ENCODE results near the gene MYG1. TPM values are rescaled to one million over a fixed set of nuclear protein-coding genes. Genes with fewer than 3 reads are reported as not detected.
"Not testable (repeated sequence)": the region's sequence is repeated elsewhere in the genome, so short reads cannot be mapped to it uniquely, and the experiment has no call there.

Gene MYG1
- polyA plus RNA-seq, 1 of the 3 experiments (the other 2 are of a cell fraction): 101 TPM

DNA sequence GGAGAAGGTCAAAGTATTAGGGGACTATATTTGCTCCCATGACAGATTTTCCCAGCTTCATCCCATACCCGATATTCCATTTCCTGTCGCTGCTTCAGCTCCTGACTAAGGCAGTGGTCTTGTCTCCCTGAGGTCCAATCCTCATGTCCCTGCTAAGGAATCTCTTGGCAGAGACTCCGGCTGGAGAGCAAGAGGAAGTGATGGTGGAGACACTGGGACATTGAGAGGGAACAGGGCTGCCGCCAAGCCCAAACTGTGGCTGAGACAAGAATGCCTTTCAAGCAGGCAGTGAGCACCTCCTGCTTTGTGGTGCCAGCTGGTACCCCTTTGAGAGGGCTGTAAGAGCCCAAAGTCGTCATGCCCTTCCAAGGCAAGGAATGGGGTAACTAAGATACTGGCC, 31.2 kb downstream of the MYG1 start:
- CTCF ChIA-PET: interaction anchor here (1.9 to 13.6 kb wide), 4 partner anchors 9 to 92 kb away, joined by 12 to 294 read pairs (median 56); partner anchors contain the start of genes AAAS and AMHR2
- no peaks in the 10 kb centered on the region for H3K9me2 ChIP-seq
- no peaks in the 10 kb centered on the region; the same call in 1 of the 2 replicates for H3K27me3 ChIP-seq (ENCODE audit: insufficient read depth)
- POLR2A ChIA-PET: interaction anchor here (1.2 kb wide), 1 partner anchor 14 kb away, joined by 3 read pairs; no protein-coding TSS in a partner anchor
- H3K9ac ChIP-seq: no peak overlapping the region
- no peaks in the 10 kb centered on the region for H3K9me3 ChIP-seq
- H3K36me3 ChIP-seq (replicated peaks in 1 of 2; ENCODE audit: control insufficient read depth in 1 of 2, insufficient read depth in 2 of 2, low read length in 1 of 2): no peaks in the 10 kb centered on the region
- no peak for TF ChIP-seq YY1 (IDR thresholded peaks at IDR 0.05; ENCODE audit: low read depth)
- TF ChIP-seq MXI1 (IDR thresholded peaks at IDR 0.05; ENCODE audit: low read depth, low read length): no peak
- TF ChIP-seq CTCF (IDR thresholded peaks at IDR 0.05): no peak
- TF ChIP-seq, protein P1, sequence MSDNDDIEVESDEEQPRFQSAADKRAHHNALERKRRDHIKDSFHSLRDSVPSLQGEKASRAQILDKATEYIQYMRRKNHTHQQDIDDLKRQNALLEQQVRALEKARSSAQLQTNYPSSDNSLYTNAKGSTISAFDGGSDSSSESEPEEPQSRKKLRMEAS (IDR thresholded peaks at IDR 0.05; ENCODE audit: low read depth): no peak
- TF ChIP-seq SIN3A (IDR thresholded peaks at IDR 0.05; ENCODE audit: borderline replicate concordance, low read depth, low read length): no peak
- H2AFZ ChIP-seq (ENCODE audit: low read depth): no peak overlapping the region
- 79% methylated on average over 5 of the region's 5 CpGs for WGBS (ENCODE audit: low lambda C conversion rate)
- H3K4me2 ChIP-seq: no peak overlapping the region
- H4K20me1 ChIP-seq (ENCODE audit: insufficient read depth): no peaks in the 10 kb centered on the region
- peaks cover 0 to 3% of the 10 kb centered on the region in 2 experiments; a peak in 1 of 4 replicates for H3K4me1 ChIP-seq (ENCODE audit: control insufficient read depth in 1 of 2, insufficient read depth in 2 of 2, low read depth in 1 of 2, low read length in 1 of 2)
- peaks cover 6% of the 10 kb centered on the region for H3F3A ChIP-seq (replicated peaks; ENCODE audit: insufficient read depth)
- no peak overlapping the region for H3K27ac ChIP-seq (ENCODE audit: low read depth in 2 of 2, low read length in 1 of 2)
- H3K79me2 ChIP-seq (ENCODE audit: insufficient read depth): no peaks in the 10 kb centered on the region
- no peak for DNase-seq
- no peak overlapping the region for H3K4me3 ChIP-seq (ENCODE audit: low read depth in 2 of 2, low read length in 1 of 2)

DNA sequence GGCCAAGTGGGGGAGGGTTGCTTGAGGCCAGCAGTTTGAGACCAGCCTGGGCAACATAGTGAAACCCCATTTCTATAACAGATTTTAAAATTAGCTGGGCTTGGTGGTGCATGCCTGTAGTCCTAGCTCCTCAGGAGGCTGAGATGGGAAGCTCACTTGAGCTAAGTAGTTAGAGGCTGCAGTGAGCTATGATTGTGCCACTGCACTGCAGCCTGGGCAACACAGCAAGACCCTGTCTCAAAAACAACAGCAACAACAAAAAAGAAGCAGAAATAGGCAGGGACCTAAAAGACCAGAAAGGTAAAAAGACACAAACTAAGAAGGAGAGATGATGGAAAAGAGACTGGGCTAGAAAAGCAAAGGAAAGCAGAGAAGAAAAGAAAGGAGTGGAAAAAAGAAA, 32.8 kb downstream of the MYG1 start:
- H3K9me3 ChIP-seq; H3K4me1 ChIP-seq (ENCODE audit: control insufficient read depth in 1 of 2, insufficient read depth in 2 of 2, low read depth in 1 of 2, low read length in 1 of 2); H3K4me2 ChIP-seq; H3K4me3 ChIP-seq (ENCODE audit: low read depth in 2 of 2, low read length in 1 of 2); H3K36me3 ChIP-seq (replicated peaks in 1 of 2; ENCODE audit: control insufficient read depth in 1 of 2, insufficient read depth in 2 of 2, low read length in 1 of 2); H3K79me2 ChIP-seq (ENCODE audit: insufficient read depth); H3K27ac ChIP-seq (ENCODE audit: low read depth in 2 of 2, low read length in 1 of 2); H3K9ac ChIP-seq; POLR2A ChIA-PET; H3F3A ChIP-seq (replicated peaks; ENCODE audit: insufficient read depth); H3K27me3 ChIP-seq (ENCODE audit: insufficient read depth); H4K20me1 ChIP-seq (ENCODE audit: insufficient read depth); H2AFZ ChIP-seq (ENCODE audit: low read depth); H3K9me2 ChIP-seq; DNase-seq: not testable (repeated sequence)
- CTCF ChIA-PET: interaction anchor here (1.0 to 13.6 kb wide), 4 partner anchors 9 to 82 kb away, joined by 3 to 294 read pairs (median 30); partner anchors contain the start of gene AAAS

GRCh38 chr12:53332744-53333143, 33.2 kb downstream of the MYG1 start:
- H3K27ac ChIP-seq (ENCODE audit: low read depth in 2 of 2, low read length in 1 of 2): no peak overlapping the region
- ChIA-PET POLR2A (no interaction called here), CTCF (interaction anchor here (1.0 to 13.6 kb wide), 4 partner anchors 10 to 82 kb away, joined by 3 to 294 read pairs (median 43); partner anchors contain the start of gene AAAS)
- no peak for DNase-seq
- H3K4me2 ChIP-seq: no peak overlapping the region
- H3K9me2 ChIP-seq: no peaks in the 10 kb centered on the region
- WGBS (ENCODE audit: low lambda C conversion rate): 90% methylated on average over 13 of the region's 15 CpGs
- no peaks in the 10 kb centered on the region for H4K20me1 ChIP-seq (ENCODE audit: insufficient read depth)
- peaks cover 12% of the 10 kb centered on the region; the same call in 1 of the 2 replicates for H3K27me3 ChIP-seq (ENCODE audit: insufficient read depth)
- H3K36me3 ChIP-seq (replicated peaks in 1 of 2; ENCODE audit: control insufficient read depth in 1 of 2, insufficient read depth in 2 of 2, low read length in 1 of 2): no peaks in the 10 kb centered on the region
- H3K4me3 ChIP-seq (ENCODE audit: low read depth in 2 of 2, low read length in 1 of 2): no peak overlapping the region
- no peak overlapping the region for H2AFZ ChIP-seq (ENCODE audit: low read depth)
- H3K4me1 ChIP-seq (ENCODE audit: control insufficient read depth in 1 of 2, insufficient read depth in 2 of 2, low read depth in 1 of 2, low read length in 1 of 2): no peaks in the 10 kb centered on the region
- no peaks in the 10 kb centered on the region for H3K9me3 ChIP-seq
- H3K9ac ChIP-seq: no peak overlapping the region
- no peaks in the 10 kb centered on the region for H3F3A ChIP-seq (replicated peaks; ENCODE audit: insufficient read depth)
- H3K79me2 ChIP-seq (ENCODE audit: insufficient read depth): no peaks in the 10 kb centered on the region
- TF ChIP-seq NFIC (IDR thresholded peaks at IDR 0.05; ENCODE audit: borderline replicate concordance) (no peak), EP300 (IDR thresholded peaks at IDR 0.05; ENCODE audit: borderline replicate concordance in 1 of 2, low read depth in 1 of 2, low read length in 1 of 2) (no peak), FOXM1 (IDR thresholded peaks at IDR 0.05; ENCODE audit: low read depth) (no peak), FOSL2 (IDR thresholded peaks at IDR 0.05; ENCODE audit: borderline replicate concordance, low read depth) (no peak), RCOR1 (IDR thresholded peaks at IDR 0.05; ENCODE audit: low read length) (no peak), NRF1 (IDR thresholded peaks at IDR 0.05; ENCODE audit: low read depth, low read length) (no peak), CTCF (IDR thresholded peaks at IDR 0.05) (no peak), MXI1 (IDR thresholded peaks at IDR 0.05; ENCODE audit: low read depth, low read length) (no peak), SIN3A (IDR thresholded peaks at IDR 0.05; ENCODE audit: borderline replicate concordance, low read depth, low read length) (no peak), SMC3 (IDR thresholded peaks at IDR 0.05; ENCODE audit: low read depth, low read length) (no peak), GABPA (IDR thresholded peaks at IDR 0.05; ENCODE audit: low read depth) (no peak)
- TF ChIP-seq, protein P2, sequence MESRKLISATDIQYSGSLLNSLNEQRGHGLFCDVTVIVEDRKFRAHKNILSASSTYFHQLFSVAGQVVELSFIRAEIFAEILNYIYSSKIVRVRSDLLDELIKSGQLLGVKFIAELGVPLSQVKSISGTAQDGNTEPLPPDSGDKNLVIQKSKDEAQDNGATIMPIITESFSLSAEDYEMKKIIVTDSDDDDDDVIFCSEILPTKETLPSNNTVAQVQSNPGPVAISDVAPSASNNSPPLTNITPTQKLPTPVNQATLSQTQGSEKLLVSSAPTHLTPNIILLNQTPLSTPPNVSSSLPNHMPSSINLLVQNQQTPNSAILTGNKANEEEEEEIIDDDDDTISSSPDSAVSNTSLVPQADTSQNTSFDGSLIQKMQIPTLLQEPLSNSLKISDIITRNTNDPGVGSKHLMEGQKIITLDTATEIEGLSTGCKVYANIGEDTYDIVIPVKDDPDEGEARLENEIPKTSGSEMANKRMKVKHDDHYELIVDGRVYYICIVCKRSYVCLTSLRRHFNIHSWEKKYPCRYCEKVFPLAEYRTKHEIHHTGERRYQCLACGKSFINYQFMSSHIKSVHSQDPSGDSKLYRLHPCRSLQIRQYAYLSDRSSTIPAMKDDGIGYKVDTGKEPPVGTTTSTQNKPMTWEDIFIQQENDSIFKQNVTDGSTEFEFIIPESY (IDR thresholded peaks at IDR 0.05; ENCODE audit: borderline replicate concordance, low read depth): no peak
